Activated naive CD4-positive, alpha-beta T cell treated with anti-CD3 and anti-CD28 coated beads, Interleukin-2, amount 50 U/mL, for 16 hours (primary cell): ENCODE measurements around the gene YDJC.
A peak's percentile ranks its signal among the peaks of the same experiment; 100 is the strongest.
"Not testable (repeated sequence)": the region's sequence is repeated elsewhere in the genome, so short reads cannot be mapped to it uniquely, and the experiment has no call there.

Source experiments
- DNase-seq: peaks from one replicate; pipeline ENCODE4 v3.0.0-alpha.2; 2020

The YDJC gene

DNA sequence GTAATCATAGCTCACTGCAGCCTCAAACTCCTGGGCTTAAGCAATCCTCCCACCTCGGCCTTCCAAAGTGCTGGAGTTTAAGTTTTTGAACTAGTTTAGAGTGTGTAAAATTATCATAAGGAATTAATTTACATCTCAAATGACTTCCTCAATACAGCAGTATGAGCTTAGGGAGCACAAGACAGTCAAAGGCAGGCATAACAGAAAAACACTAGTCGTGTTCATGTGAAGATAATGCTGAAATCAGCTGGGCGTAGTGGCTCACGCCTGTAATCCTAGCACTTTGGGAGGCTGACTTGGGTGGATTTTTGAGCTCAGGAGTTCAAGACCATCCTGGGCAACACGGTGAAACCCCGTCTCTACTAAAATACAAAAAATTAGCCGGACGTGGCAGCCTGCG lies 25.8 kb downstream of the YDJC start:
- no peak for DNase-seq

DNA sequence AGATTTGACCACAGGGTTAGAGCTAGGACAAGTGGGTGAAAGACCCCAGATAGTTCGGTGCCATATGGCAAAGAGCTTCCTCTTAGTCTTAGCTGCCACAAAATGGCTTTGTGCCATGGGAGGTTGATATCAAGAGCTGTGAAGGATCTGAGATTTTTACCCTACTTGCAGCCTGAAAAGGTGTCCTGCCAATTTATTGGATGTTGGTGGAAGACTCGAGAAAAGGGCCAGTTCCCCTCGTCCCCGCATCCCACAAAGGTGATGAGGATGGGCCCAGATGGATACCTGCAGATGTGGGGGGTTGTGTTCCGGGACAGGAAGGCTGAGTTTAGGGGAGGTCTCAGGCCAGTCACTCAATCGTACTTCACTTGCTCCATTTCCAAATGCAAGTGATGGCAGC lies 27.2 kb downstream of the YDJC start:
- DNase-seq, result no peak

DNA sequence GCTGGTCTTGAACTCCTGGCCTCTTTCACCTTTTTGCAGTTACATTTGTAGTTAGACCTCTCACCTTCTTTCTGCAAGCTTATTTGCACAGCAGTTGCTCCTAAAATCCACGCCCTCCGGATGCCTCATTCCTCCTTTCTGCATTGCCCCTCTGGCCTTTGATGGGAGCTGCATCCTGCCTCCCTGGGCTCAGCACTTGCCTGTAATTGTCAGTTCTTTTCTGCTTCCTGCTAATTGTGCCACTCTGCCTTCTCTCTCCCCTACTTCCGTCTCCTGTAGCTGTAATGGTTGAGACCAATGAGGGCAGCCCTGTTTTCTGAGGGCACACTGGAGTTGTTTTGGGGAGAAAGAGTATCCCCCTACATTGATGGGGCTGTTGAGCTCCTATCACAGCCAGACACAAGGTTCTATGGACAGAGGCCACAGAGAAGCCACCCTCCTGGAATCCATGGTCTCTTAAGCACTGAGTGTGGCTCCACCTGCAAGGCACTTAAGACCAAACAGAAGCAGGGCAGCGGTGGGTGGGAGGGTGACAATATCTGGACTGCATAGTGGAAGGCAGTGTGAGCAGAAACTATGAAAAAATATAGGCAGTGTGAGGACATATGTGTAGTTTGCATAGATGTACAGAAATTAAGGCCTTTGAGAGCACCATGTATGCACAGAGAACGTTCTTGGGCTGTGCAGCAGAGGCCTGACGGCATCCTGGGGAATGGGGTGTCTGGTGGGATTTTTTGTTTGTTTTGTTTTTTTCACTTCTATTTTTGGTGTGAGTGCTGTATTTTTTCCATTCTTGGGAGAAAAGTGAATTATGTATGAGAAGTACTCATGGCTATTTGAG lies 30.5 kb downstream of the YDJC start:
- DNase-seq, result no peak

DNA sequence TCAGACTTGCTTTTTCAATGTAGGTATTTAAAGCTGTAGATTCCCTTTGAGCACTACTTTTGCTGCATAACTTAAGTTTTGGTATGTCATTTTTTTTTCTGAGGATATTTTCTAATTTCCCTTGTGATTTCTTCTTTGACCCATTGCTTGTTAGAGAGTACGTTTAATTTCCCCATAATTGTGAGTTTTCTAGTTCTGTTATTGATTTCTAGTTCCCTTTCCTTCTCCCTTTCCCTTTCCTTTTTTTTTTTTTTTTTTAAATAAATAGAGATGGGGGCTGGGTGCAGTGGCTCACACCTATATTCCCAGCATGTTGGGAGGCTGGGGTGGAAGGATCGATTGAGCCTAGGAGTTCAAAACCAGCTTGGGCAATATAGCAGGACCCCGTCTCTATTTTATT lies 31.5 kb downstream of the YDJC start:
- no peak for DNase-seq

DNA sequence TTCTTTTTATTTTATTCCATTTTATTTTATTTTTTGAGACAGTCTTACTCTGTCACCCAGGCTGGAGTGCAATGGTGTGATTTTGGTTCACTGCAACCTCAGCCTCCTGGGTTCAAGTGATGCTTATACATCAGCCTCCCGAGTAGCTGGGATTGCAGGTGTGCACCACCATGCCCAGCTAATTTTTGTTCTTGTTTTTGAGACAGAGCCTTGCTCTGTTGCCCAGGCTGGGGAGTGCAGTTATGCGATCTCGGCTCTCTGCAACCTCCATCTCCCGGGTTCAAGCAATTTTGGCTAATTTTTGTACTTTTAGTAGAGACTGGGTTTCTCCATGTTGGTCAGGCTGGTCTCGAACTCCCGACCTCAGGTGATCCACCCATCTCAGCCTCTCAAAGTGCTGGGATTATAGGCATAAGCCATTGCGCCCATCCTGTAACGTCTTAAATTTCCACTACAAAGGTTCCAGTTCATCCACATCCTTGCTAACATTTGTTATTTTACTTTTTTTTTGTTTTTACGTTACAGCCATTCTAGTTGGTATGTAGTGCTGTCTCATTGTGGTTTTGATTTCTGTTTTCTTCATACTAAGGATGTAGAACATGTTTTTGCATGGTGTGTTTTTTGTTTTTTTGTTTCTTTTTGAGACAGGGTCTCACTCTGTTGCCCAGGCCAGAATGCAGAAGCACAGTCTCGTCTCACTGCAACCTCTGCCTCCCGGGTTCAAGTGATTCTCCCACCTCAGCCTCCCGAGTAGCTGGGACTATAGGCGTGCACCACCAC lies 33.3 kb downstream of the YDJC start:
- DNase-seq, result not testable (repeated sequence)

DNA sequence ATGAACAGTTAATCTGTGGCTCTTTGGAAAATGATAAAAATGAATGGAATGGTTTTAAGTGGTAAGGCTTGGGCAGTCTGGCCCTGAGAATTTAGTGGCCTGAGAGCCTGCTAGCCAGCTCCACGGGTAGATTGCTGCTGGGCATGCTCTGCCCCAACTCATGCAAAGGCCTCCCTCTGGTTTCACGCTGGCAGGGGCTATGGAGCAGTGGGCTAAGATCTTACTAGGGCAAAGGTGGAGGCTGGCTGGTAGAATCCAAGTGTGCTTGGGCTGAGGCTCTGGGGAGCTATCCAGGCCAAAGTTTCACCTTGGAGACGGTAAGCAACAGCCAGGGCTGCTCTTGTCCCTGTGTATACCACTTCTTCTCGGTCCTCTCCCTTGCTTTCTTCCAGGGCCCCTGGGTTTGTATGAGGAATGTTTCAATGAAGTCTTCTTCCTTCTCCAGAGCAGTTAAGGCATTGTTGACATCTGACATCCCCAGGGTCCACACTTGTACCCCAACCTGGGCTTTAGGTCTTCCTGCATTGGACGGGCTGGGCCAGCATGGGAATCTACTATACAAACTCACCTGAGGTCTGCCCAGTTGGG lies 34.9 kb downstream of the YDJC start:
- no peak for DNase-seq

DNA sequence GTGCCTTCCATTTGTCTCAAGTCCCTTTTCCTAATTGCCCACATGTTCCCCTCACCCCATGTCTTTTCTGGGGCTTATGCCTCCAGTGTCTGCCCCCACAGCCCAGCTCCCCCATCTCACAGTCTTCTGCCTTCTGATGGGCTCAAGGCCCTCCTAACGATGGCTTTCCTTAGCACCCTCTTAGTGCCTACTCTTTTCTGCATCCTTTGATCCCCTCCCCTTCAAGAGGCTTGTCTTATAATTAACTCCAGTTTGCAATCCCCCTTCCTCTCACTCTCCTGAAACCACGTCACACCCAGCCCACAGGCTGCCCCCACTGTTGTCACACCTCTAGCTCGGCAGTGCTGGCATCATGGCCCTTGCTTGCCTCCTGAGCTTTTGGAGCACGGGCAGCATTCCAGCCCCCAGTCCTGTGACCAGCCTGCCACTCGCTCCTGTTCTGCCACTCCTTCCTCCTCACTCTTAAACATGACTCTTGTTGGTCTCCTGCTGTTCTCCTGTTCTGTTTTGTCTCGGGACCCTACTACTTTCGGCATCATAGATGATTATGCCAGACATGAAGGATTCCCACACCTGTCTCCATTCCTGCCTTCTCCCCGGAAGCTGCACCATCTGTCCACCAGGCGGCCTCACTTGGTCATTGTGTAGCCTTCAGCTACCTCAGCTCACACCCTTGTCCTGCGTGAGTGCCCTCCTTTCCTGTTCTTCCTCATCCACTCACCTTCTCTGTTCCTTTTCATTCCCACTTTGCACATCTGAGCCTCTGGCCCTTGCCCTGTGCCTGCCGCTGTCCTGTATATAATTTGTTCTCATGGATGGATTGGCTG lies 36.2 kb downstream of the YDJC start:
- DNase-seq, result no peak

DNA sequence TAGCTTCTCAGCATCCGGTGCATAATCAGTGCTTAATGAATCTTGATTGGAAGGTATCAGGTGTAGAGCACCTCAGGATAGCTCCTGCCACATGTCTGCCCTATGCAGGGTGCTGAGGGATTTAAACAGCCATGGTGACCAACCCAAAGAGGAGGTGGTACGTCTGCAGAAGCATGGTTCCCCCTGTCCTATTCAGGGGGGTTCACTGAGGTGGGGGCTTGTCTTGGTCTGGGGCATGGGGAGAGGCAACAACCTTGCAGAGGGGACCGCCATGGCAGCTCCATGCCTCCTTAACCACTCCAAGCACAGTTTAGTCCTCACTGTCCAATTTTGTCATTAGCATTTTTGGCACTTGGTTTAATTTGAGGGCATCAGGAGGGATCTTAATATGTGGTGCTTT lies 37.4 kb downstream of the YDJC start:
- no peak for DNase-seq

DNA sequence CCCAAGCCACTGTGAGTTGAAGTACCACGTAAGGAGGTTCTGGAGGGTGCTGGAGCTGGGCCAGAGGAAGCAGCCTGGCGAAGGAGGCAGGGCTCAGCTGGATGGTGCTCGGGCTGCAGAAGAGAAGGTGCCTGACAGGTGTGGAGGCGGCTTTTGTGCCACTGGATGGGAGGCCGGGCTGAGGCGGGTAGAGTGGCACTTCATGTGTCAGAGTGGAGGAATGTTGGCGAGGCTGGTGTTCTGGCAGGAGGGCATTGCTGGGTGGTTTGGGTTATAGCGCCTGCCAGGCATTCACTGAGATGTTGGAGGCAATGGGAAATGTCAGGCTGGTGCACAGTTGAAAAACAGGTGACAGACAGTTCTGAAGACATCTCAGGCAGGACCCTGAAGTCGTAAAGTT lies 38.1 kb downstream of the YDJC start:
- no peak for DNase-seq

DNA sequence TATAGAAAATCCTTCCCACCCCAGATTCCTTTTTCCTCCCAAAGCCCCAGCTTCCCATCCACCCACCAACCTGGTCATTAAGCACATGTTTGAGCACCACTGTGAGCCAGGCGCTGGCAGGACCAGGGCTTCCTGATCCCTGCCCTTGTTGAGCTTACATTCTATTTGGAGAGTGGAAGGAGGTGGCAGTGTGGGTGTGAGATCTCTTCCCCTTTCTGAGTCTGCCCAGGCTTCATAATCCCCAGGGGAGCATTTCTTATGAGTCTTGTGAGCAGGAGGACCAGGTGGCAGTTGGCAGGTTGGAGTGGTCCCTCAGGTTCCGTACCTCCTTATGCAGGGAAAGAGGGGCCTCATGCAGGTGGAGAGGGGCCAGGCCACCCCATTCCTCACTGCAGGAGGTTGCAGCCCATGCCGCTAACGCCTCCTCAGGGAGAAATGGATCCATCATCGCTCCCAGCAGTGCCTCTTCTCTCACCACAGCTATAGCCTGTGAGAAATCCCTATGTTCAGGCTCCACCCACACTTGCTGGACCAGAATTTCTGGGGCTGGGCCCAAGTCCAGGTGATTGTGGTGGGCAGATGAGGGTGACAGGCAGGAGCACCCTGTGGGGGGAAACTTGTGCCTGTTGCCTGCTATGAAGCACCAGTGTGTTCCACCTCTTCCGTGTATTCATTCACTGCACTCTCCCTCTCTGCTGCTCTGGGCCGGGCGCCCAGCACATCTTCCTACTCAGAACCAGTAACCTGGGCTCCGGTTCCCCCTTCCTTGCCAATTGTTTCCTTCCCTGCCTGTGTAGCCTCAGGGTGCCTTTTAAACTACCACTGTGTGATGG lies 38.8 kb downstream of the YDJC start:
- no peak for DNase-seq

DNA sequence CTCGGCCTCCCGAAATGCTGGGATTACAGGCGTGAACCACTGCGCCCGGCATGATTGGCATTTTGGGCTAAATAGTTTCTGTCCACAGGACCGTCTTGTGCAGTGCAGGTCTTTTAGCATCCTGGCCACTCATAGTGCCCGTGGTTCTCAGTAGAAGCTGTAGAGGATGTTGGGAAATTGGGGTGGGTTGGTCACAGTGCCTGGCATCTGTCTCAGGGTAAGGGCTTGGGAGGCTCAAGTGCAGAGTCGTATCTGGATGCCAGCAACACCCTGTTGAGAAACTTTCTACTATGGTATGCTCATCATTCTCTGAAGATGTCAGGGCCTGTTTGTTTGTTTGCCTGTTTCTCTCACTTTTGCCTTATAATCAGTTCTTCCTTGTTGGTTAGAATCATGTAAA lies 40.4 kb downstream of the YDJC start:
- DNase-seq, result no peak

DNA sequence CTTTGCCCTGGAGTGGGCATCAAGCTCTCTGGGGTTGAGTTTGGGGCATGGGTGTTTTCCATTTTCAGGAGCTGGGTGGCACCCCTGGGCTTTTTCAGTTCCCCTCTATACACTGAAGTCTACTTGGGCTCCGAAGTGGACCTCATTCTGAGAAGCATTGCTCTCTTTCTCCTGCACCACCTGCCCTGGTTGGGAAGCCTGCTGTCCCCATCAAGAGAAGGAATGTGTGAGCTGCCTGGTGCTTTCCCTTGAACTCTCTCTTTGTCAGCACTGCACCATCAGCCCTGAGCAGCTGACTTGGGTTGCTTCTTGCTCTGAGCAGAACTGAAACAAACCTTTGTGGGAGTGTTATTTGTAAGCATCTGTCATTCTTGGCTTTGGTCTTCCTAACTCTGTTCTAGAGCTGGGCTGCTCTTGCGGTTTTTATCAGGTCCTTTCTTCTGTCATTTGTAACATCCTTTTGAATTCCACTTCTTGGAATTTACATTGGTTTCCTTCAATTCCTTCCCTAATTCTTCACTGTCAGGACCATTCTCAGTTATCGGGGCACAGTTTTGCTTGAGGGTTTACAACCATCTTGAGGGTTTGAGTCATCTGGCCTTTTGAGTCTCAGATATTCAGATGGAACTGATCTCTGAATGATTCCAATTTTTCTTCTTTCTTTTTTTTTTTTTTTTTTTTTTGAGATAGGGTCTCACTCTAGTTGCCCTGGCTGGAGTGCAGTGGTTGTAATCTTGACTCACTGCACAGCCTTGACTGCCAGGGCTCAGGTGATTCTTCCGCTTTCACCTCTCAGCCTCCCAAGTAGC lies 41.8 kb downstream of the YDJC start:
- DNase-seq, result peak; percentile 50

DNA sequence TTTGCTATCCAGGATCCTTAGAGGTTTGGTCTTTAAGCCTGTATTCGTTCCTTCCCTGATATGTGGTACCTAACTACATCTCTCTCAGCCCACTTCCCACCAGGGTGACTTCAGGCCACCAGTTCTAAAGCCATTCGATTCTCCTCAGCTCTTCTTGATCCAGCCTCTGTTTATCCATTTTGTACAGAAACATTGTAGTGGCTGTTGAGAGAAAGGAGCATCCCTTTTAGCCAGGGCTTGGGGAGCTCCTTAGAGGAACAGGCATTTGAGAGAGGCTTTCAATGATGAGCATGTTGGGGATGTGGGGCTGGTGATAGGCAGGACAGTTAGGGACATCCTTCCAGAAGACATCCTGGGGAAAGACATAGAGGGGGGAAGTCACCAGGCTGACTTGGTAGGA lies 44.4 kb downstream of the YDJC start:
- no peak for DNase-seq

DNA sequence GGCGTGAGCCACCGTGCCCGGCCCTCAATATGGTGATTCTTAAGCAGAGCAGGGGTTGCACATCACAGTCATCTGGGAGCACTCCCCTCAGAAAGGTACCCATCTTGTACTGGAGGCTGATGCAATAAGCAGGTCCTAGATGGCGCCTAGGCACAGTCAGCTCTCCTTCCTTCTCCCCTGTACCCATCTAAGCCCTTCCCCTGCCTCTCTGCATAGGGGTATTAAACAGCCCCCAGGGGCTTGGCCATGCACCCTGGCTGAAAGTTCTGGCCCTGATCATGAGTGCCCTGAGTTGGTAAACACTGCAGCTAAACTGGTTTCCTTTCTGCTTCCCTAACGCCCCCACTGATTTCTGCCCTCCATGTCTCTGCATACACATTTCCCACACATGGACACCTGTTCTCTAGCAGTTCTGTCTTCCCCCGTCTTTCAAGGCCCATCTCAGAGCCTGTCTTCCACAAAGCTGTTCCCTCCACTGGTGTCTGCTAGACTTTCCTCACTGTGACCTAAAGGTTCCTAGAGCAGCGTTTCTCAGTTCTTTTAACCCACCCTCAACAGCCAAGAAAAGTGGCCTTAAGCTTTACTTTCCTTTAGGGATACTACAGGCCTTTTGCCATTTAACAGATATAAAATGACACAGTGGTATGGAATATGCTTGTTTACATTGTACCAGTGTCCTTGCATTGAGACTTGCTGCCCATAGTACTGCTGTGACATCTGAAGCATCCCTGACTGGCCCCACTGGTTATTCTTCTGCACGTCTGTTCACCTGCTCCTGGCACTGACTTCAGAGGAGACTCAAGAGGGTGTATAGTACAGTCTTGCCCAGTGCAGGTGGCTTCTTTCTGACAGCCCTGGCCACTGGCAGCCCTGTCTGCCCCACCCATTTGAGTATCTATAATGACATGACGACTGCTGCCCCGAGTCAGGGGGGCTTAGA lies 46.8 kb downstream of the YDJC start:
- no peak for DNase-seq

DNA sequence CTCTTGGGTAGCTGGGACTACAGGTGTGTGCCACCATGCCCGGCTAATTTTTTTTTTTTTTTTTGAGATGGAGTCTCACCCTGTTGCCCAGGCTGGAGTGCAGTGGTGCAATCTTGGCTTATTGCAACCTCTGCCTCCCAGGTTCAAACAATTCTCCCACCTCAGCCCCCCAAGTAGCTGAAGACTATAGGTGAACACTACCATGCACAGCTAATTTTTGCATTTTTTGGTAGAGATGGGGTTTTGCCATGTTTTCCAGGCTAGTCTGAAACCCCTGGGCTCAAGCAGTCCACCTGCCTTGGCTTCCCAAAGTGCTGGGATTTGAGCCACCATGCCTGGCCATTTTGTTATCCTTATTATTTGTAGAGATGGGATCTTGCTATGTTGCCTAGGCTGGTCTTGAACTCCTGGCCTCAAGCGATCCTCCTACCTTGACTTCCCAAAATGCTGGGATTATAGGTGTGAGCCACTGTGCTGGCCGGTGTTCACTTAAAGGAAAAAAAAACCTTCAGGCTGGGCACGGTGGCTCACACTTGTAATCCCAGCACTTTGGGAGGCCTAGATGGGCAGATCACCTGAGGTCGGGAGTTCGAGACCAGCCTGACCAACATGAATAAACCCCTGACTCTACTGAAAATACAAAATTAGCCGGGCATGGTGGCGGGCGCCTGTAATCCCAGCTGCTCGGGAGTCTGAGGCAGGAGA lies 48.7 kb downstream of the YDJC start:
- not testable (repeated sequence) for DNase-seq

DNA sequence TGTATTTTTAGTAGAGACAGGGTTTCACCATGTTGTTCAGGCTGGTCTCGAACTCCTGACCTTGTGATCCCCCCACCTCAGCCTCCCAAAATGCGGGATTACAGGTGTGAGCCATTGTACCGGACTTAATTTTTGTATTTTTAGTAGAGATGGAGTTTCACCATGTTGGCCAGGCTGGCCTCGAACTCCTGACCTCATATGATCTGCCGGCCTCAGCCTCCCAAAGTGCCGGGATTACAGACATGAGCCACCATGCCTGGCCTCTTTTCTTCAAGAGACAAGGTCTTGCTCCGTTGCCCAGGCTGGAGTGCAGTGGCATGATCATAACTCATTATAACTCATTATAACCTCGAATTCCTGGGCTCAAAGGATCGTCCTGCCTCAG lies 49.2 kb downstream of the YDJC start:
- DNase-seq, result not testable (repeated sequence)

DNA sequence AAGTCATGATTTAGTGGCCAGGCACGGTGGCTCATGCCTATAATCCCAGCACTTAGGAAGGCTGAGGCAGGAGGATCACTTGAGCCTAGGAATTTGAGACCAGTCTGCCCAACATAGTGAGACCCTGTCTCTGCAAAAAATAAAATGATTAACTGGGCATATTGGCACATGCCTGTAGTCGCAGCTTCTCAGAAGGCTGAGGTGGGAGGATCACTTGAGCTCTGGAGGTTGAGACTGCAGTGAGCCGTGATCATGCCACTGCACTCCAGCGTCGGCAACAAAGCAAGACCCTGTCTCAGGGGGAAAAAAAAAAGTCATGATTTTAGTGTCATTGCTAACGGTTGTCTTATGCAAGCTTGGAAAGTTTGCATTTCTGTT lies 50.4 kb downstream of the YDJC start:
- no peak for DNase-seq
